ENCODE measurements around the gene CCDC116.

DNA sequence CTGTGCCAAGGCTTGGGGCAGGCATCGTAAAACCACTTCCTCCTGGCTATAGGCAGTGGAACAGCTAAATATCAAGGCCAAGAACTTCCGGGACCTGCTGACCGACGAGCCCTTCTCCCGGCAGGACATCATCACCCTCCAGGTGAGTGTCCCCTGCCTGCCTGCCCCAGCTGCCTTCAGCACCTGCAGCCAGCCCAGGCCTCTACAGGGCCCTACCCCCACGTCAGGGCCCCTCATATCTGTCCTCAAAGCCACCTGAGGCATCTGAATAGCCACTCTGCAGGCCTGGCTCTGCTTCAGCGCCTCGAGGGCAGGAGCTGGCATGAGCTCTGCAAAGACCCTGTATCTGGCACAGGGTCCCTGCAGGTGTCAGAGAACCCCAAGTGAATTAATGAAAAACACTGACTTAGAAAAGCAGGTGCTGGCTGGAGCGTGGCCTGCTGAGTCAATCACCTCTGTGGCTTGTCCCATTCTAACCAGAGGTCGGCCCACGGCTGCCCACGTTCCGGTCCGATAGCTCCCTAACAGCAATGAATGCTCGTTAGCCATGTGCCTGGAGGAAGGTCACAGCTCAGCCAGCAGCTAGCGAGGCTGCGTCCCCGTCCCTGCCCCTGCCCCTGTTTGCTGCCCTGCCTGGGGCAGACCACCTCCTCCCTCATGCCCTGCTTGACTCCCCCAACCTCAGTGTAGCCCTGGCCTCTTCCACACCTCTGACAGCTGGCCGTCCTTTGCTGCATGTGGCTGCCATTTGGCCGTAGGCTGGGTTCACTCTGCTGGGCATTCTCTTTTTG is 50.0 kb downstream of the CCDC116 start:
- TF ChIP-seq, protein P1, sequence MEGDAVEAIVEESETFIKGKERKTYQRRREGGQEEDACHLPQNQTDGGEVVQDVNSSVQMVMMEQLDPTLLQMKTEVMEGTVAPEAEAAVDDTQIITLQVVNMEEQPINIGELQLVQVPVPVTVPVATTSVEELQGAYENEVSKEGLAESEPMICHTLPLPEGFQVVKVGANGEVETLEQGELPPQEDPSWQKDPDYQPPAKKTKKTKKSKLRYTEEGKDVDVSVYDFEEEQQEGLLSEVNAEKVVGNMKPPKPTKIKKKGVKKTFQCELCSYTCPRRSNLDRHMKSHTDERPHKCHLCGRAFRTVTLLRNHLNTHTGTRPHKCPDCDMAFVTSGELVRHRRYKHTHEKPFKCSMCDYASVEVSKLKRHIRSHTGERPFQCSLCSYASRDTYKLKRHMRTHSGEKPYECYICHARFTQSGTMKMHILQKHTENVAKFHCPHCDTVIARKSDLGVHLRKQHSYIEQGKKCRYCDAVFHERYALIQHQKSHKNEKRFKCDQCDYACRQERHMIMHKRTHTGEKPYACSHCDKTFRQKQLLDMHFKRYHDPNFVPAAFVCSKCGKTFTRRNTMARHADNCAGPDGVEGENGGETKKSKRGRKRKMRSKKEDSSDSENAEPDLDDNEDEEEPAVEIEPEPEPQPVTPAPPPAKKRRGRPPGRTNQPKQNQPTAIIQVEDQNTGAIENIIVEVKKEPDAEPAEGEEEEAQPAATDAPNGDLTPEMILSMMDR (IDR thresholded peaks at IDR 0.05; ENCODE audit: low read depth, low read length) = no peak
- TF ChIP-seq EZH2phosphoT487 (IDR thresholded peaks at IDR 0.05; ENCODE audit: low read depth) = no peak
